ENCODE results near the gene ZBTB47.

ZBTB47 gene

GRCh38 chr3:42686832-42687650 is 33.5 kb downstream of the ZBTB47 start:
- no peak for DNase-seq

GRCh38 chr3:42688016-42688415 is 34.5 kb downstream of the ZBTB47 start:
- no peak for DNase-seq

GRCh38 chr3:42688487-42689420 is 35.3 kb downstream of the ZBTB47 start:
- no peak for DNase-seq

GRCh38 chr3:42689421-42690014 is 36.0 kb downstream of the ZBTB47 start:
- DNase-seq = no peak

- no peak for DNase-seq
Measured at GRCh38 chr3:42690191-42690590, 36.7 kb downstream of the ZBTB47 start.

DNA sequence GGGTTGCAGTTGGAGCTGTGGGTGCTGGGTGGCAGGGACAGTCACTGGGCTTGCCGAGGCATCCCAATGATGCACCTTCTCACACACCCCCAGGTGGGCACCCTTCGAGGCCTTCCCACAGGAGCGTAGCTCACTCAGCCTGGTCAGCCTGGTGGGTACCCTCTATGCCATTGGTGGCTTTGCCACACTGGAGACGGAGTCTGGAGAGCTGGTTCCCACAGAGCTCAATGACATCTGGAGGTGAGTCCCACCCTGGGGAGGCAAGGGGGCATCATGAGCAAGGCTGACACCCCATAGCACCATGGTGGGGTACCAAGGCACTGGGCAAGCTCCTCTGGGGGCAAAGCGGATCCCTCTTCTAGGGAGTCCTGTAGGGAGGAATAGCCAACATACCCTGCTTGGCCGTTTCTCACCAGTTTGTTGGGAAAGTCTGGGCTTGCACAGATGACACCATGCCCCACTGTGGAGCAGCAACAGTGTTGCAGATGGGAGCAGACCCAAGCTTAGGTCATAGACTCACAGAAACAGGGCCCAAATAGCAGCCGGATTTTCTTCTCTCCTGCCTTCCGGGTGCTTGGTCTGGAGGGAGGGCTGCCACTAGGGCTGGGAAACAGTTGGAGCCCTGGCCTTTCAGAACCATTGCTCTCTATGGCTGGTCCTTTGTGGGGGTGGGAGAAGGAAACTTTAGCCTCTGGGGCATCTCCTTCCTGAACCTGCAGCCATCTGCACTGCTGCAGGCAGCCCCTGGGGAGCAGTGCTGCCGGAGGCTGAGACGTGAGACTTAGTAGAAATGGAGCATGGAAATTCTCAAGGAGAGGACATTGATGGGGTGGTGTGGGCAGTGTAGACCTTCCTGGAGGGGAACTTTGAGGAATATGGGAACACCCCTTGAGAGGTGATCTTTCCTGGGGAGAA is 37.5 kb downstream of the ZBTB47 start:
- no peak for DNase-seq

DNA sequence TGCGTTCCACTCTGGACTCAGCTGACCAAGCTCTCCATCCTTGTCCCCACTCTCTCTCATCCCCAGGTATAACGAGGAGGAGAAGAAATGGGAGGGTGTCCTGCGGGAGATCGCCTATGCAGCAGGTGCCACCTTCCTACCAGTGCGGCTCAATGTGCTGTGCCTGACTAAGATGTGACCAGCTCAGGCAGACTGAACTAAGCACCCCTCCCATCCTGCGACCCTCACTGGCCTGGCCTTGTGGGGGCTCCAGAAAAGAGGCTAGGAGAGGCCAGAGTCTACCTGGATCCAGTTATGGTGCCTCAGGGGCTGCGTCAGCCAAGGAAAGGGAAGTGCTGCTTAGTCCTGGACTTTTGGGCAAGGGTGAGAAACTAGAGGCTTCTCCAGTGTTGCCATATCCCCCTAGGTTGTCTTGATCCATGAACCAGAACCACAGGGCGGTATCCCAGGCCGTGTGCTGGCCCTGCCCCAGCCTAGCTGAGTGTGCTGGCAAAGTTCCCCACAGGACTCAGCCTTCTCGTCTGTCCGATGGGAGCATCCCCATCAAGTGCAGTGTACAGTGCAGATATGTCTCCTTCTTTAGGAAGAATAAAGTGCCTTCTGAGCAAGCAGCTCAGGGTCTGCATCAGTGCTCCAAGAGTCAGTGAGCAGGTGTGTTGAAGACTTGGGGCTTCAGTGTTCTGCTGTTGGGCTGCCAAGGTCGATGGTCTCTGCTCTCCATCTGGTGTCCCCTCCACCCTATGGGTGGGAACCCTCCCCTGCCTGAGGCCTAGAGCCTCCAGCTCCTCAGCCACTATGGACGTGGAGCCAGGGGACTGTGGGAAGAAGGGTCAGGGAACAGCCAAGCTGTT is 38.5 kb downstream of the ZBTB47 start:
- DNase-seq = no peak

GRCh38 chr3:42692667-42693529 is 39.4 kb downstream of the ZBTB47 start:
- no peak for DNase-seq

GRCh38 chr3:42693530-42693930 is 40.0 kb downstream of the ZBTB47 start:
- DNase-seq = no peak

GRCh38 chr3:42694366-42694765 is 40.9 kb downstream of the ZBTB47 start:
- DNase-seq = no peak

DNA sequence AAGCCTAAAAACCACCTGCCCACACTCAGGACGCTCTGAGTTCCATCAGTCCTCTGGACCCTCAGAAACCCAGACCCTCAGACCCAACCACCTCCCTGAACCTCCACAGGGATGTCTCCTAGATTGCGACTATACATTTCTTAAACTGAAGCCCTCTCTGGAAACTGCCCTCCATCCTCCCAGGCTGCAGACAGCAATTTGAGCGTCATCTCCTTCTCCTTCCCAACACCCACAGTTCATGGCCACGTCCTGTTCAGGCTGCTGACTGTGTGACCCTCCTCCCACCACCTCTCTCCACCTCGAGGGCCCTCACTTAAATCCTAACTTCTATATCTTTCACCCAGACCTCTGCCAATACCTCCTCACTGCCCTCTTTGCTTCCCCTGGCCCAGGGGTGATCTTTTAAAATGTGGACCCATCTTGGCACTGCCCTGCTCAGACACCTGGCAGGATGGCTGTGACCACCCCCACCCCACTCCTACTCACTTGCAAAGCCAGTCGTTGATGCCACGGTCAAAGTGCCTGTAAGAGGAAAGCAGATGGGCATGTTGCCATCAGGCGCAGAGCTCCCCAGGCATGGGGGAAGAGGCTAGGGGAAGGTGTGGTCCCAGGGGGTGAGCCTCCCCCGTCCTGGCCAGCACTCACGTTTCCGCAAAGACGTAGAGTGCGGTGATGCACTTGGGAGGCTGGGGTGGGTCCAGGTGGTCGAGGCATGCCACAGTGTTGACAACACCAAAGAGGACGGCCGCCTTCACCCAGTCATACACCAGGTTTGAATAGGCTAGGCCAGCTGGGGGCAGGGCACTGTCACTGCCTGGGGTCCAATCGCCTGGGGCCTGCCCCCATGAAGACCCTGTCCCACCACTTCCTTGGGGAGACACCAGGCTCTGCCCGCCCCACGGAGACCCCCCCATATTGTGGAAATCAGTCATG is 43.1 kb downstream of the ZBTB47 start:
- DNase-seq = no peak

- no peak for DNase-seq
Measured at GRCh38 chr3:42697289-42698051, 44.0 kb downstream of the ZBTB47 start.

DNA sequence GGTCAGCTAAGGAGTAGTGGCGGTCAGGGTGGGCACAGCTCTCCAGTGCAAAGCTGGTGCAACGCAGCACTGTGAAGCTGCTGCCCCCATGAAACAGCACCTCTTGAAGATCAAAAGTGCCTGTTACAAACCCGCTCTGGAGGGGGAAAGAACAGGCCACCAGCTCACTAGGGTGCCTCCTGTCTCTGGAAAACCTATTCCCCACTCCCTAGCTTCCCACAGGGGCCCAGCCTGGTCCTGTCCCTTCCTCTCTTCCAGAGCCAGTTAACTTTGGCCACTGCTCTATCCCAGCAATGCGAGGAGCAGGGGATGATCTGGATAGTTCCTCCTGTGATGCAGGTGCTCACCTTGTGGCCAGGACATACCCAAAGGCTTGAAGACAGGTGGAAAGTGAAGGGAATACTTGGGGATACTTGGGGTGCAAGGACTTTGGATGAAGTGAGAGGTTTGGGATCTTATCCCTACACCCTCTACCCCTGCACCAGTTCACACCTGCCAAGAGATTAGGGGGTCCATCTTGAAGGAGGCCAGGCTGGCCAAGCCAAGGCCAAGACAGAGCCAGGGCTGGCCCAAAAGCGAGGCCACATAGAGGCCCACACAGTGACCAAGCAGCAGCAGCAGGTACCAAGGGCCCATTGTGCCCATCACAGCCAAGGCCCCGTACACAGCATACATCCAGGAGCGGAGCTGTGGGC is 44.9 kb downstream of the ZBTB47 start:
- no peak for DNase-seq

DNA sequence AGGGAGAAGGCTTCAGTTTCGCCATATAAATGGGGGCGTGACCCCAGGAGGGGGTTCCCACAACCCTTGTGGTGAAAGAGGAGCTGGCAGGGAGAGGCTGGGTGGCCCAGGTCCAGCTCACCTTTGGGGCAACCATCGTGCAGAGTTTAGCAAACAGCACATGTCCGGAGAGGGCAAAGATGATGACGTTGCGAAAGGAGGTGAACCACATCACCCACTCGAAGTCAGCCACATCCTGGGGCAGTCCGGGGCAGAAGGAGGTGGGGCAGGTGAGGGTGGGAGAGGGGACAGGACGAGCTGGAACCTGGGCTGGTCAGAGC is 45.4 kb downstream of the ZBTB47 start:
- DNase-seq = no peak

DNA sequence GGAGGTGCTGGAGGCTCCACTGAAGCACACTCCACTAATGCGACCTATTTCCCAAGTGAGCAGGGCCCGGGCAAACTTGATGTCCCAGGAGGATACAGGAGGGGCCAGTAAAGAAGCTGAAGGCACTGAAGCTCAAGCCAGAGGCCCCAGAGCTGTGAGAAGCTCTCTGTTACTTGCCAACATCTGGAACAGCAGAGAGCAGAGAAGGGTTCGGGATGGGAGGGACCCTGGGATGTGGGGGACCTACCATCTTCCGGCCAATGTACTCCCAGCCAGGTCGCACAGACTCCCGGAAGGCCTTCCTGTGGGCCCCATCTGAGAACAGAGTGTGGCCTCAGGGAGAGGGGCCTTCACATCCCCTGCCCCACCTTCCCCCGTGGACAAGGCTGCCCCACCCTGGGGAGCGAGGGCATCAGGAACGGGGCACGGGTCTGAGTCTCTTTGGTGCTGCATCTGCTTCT is 46.0 kb downstream of the ZBTB47 start:
- no peak for DNase-seq

DNA sequence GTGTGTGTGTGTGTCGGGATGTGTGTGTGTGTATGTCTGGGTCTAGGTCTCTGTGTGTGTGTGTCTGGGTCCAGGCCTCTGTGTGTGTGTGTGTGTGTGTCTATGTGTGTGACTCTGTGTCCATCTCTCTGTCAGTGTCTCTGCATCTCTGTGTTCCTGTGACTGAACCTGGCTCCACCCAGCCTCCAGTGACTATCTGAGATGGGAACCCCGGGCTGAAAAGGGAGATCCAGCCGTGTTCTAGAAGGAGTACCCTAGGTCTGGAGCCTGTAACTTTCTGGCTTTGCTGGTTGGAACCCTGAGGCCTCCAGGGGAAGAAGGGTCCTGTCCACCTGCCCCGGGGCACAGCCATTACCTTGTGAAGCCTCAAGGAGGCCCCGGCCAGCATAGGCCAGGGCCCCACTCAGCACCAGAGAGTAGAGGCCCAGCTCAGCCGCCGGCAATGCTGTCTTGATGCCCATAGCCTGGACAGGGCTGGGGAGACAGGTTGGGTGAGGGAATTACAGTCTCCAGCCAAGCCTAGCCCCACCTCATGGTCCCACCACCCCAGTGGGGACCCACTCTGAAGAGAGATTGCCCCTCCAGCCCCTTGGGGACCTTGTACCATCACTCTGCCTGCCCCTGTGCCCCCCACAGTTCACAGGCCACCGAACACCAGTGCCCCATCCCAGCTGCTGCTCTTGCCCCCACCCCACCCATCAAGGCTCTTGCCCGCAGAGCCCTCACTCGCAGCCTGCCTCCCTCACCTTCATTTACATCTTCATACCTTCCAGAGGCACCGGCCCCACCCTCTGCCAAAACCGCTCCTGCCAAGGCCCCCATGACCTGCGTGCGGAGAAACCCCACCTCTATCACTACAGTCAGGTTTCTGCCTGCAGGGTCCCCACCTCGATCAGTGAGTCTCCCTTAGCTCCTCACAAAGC is 47.1 kb downstream of the ZBTB47 start:
- no peak for DNase-seq
